Stimulated activated CD8-positive, alpha-beta memory T cell treated with anti-CD3 and anti-CD28 coated beads, Interleukin-4, amount 100 ng/mL, for 24 hours (primary cell): Measurements from ENCODE around the gene ZBTB40.

Experiments used
- DNase-seq: peaks from one replicate; pipeline ENCODE4 v3.0.0-alpha.2; 2020; ENCODE audit warnings: low read depth

Gene ZBTB40

DNA sequence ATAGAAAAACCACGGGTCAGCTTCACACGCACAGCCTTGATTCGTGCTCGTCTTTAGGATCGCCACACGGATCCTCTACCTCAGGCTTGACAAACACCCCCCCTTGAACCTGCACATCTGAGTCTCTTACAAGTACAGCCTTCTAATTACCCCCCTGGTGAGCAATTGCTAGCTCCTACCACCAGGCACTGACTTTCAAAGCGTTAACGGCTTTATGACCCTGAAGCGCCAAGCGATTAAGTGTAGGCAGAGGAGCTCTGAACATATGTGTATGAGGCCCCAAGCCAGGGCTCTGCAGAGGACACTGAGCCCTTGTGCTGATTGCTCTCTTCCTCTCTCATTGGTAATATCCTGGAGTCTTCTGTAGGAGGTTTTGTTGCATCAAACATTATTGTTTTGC, 55.9 kb downstream of the ZBTB40 start:
- no peak for DNase-seq

DNA sequence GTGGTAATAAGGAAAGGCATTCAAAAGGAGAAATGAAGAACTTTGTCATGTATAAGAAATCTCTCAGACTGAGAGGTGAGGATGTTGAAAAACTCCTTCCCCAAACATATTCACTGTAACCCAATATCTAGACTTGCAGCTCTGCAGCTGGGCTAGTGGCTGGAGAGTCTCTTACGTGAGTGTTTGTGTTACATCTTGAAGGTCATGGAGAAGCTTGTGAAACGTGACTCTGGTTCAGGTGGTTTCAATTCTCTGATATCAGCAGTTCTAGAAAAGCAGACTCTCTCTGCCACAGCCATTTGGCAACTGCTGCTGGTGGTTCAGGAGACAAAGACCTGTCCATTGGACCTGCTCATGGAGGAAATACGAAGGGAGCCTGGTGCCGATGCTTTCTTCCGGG, 56.7 kb downstream of the ZBTB40 start:
- no peak for DNase-seq

DNA sequence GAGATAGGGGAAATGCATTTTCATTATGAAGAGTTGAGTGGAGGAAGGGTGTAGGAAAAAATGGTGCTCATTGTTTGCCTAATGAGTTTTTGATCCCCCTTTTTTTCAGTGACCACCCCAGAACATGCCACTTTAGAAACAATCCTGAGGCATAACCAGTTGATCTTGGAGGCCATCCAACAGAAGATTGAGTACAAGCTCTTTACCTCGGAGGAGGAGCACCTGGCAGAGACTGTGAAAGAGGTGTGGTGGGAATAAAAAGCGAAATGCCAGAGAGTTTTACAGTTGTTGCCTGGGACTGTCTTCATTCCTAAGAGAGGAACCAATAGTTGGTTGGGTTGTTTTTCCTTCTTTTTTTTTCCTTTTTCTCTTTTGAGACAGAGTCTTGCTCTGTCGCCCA, 57.3 kb downstream of the ZBTB40 start:
- no peak for DNase-seq

DNA sequence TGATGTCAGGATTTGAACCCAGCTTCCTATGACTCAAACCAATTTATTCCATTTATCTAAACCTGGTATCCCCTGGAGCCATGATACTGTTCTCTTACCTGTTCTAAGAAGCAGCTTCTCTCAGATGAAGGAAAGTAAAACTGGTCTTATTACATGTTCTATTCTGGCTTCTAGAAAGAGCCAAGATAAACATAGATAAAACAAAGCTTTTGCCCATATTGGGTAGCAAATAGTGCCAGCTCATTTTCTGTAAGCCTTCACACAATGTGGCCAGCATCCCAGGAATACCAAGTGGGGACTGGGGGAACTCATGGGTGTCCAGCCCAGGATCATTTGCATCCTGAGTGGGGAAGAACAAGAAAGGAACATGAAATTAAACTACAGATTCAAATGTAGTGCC, 58.2 kb downstream of the ZBTB40 start:
- DNase-seq = no peak

DNA sequence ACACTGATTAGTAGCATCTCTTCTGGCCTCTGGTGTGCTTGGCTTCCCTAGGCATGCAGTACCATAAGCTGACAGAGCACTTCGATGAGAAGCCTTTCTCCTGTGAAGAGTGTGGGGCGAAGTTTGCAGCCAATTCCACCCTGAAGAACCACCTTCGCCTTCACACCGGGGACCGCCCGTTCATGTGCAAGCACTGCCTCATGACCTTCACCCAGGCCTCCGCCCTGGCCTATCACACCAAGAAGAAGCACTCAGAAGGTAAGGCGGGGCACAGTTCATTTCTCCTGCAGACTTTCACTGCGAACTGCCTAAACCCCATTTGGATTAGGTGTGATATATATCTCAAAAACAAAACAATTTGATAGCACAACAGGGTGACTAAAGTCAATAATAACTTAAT, 61.2 kb downstream of the ZBTB40 start:
- DNase-seq = no peak

- DNase-seq = no peak
Observed at GRCh38 chr1:22516906-22517571, 65.4 kb downstream of the ZBTB40 start.

GRCh38 chr1:22517956-22518355, 66.3 kb downstream of the ZBTB40 start:
- no peak for DNase-seq

- no peak for DNase-seq
Observed at GRCh38 chr1:22518379-22518778, 66.7 kb downstream of the ZBTB40 start.

- no peak for DNase-seq
Observed at GRCh38 chr1:22520871-22521270, 69.2 kb downstream of the ZBTB40 start.

GRCh38 chr1:22521692-22522091, 70.0 kb downstream of the ZBTB40 start:
- no peak for DNase-seq

GRCh38 chr1:22522221-22522743, 70.6 kb downstream of the ZBTB40 start:
- DNase-seq = no peak

GRCh38 chr1:22524481-22524880, 72.8 kb downstream of the ZBTB40 start:
- DNase-seq = no peak

DNA sequence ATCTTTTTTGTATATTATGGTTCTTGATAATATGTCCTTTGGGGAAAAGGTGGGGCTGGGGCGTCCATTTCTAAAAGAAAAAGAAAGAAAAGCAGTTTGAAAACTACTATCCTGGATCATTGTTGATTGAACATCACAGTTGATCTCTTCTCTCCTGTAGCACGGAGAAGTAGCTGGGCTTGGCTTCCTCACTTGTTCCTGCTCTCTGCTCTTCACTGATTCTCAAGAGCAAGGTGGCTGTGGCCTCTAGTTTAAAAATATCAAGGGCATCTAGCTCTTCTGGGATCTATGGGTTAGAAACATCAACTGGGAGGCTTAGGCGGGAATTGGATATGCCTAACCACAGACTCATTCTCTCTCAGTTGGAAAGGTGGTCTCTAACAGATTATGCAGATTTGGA, 73.6 kb downstream of the ZBTB40 start:
- DNase-seq = no peak

GRCh38 chr1:22525646-22526045, 74.0 kb downstream of the ZBTB40 start:
- no peak for DNase-seq

DNA sequence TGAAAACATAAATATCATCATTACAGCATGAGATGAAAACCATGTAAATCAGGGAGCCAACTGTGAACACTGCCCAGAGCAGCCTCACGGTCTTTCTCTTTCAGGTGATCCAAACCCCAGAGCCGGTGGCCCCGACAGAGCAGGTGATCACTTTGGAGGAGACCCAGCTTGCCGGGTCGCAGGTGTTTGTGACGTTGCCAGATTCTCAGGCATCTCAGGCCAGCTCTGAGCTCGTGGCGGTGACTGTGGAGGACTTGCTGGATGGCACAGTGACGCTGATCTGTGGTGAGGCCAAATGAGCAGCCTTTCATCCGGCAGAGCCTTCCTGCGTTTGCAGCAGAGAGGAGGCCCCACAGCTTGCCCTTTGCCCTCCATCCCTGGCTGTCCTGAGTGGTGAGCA, 74.4 kb downstream of the ZBTB40 start:
- DNase-seq = no peak

DNA sequence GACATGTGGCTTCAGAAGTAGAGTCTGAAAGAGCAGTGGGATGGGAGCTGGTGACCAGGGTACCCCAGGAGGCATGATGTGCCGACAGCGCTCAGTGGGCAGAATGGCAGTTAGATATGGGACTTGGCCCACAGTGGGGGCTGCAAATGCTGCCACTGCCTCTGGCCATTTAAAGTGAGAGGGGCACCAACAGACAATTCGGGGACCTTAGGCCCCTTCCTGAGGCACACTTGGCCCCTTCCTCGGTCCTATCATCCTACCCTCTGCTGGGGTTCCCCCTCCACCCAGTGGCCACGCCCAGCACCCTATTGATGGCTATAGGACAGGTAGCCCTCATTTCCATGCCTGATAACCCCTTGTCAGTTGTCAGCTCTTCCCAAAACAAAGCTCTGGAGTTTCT, 75.0 kb downstream of the ZBTB40 start:
- DNase-seq = no peak

DNA sequence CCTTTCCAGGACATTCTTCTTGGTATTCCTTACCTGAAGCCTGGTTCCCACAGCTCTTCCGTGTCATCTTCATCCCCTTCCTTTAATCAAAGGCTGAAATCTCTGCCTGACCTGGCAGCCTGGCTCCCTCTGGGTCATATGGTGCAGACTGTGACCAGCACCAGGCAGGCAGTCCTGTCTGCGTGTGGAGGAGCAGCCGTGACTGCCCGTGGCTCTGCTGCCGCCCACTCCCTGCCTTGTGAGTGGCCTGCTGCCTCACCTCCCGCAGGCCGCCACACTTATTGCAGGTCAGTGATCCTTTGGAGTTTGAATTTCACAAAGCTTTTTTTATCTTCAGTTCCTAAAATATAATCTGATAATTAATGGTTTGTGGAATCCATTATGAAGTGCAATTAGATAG, 75.5 kb downstream of the ZBTB40 start:
- no peak for DNase-seq

- DNase-seq = no peak
Observed at GRCh38 chr1:22527555-22528296, 76.1 kb downstream of the ZBTB40 start.

GRCh38 chr1:22528451-22528850, 76.8 kb downstream of the ZBTB40 start:
- DNase-seq = no peak

GRCh38 chr1:22529901-22530621, 78.4 kb downstream of the ZBTB40 start:
- no peak for DNase-seq

DNA sequence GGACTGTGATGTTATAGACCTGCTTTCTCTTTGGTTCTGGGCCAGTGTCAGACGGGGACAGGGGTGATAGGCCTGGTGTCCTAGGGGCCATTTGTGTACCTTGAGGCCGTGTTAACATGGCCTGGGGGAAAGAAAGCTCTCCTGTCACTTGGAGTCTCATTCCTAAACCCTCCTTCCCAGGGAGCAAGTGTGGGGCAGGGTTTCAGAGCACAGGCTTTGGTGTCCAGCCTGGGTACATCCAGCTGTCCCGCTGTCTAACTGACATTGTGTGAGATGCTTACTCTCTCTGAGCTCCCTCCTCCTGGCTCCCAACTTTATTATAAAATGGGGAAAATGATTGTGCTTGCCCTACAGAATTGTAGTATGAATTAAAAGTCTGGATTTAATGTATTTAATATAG, 79.1 kb downstream of the ZBTB40 start:
- DNase-seq = no peak

- no peak for DNase-seq
Observed at GRCh38 chr1:22531251-22531650, 79.6 kb downstream of the ZBTB40 start.
